Activated CD4-positive, alpha-beta T cell treated with anti-CD3 and anti-CD28 coated beads for 24 hours (primary cell): ENCODE data around the gene IDH3G.
"Not testable (repeated sequence)": the region's sequence is repeated elsewhere in the genome, so short reads cannot be mapped to it uniquely, and the experiment has no call there.

Experiments
- DNase-seq, 2 donors: peaks; one replicate each; pipeline ENCODE4 v3.0.0-alpha.2; 2020; ENCODE audit warnings: low read depth in 2 of 2

Gene IDH3G

GRCh38 chrX:153794018-153794896 is at the start of gene IDH3G, which contains the start of gene SSR4:
Gene IDH3G (minus strand): TSS chrX:153794375. CDS start chrX:153794326, 49 bp downstream.
Gene SSR4 (plus strand): TSS chrX:153794668. CDS start chrX:153794688, 20 bp downstream.
- peak; percentile 84 to 87 for DNase-seq

DNA sequence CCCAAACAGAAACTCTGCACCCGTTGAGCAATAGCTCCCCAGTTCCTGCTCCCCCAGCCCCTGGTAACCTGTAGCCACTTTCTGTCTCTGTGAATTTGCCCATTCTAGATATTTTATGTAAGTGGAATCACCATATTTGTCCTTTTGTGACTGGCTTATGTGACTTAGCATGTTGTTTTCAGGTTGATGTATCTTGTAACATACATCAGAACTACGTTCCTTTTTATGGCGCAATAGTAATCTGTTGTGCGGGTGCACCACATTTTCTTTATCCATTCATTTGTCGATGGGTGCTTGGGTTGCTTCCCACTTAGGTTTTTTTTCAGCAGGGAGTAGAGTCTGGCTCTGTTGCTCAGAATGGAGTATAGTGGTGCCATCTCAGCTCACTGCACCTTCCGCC is 42.7 kb upstream of the IDH3G start:
- DNase-seq = no peak

- DNase-seq = no peak
Observed at GRCh38 chrX:153832728-153833127, 38.6 kb upstream of the IDH3G start.

DNA sequence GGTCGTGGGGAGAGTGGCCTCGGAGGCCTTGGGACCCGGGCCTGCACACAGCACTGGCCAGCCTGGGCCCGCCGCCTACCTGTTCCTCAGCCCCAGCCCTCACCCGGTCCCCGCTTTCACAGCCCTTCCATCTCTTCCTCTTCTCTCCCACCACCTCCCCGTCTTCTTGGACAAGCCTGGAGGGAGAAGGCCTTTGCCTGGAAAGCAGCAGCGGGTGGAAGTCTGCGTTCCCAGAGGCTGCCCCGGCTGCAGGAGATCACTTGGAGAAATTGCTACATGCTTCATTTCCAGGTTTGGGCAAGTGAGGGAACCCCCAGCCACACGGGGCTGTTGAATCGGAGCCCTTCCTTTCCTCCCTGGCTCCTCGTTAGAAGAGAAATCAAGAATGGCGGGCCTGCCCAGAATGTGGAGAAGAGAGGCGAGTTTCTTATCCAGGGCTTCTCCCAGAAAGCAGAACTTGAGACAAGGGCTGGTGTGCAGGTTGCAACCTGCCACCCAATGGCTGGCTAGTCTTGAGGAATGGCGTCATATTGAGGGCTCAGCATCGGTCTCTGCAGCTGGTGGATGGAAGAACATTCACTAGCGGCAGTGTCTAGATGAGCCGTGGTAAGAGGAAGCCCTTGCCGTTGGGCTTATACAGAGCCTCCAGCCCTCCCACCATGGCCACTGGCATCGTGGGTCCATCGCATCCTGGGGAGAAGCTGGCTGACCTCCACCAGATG is 37.4 kb upstream of the IDH3G start:
- no peak for DNase-seq

- no peak for DNase-seq
Observed at GRCh38 chrX:153830640-153831428, 36.7 kb upstream of the IDH3G start.

DNA sequence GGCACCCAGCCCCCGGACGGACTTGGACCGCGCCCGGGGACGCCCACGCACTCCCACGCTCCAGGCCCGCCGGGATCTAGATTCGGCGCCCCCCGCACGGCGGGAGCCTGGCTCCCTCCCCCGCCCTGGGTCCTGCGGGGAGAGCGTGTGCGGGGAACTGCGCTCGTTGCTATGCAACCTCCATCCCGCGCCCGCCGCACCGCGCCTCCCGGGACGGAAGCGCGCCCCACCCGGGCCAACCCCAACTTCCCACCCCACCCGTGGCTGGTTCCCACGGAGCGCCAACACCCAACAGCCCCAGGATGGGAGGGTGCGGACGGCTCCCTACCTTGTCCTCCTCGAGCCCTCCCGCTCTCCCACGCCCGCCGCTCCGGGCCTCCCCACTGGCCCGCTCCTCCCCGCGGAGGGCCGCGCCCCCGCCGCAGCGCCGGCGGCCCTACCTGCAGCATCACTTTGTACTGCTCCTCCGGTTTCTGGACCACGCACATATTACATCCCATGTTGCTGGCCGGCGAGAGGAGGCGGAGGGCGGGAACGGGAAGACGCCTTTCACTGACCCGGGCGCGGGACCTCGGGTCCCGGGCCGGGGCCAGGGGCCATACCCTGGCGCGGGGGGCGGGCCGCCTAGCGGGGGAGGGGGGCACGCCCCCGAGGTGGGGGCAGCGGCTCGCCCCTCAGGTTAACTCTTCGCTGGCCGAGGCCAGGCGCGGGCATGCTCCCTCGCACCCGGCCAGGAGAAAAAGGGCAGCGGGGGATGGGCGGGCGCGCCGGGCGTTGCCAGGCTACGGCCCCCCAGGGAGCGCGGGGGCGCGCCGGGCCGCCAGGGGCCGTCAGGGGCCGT is 35.8 kb upstream of the IDH3G start, which contains the start of gene PDZD4:
PDZD4 (minus strand) TSS at position 746 of the 841 bp plus-strand sequence; CDS start at position 500, 246 bp downstream.
- DNase-seq = no peak

DNA sequence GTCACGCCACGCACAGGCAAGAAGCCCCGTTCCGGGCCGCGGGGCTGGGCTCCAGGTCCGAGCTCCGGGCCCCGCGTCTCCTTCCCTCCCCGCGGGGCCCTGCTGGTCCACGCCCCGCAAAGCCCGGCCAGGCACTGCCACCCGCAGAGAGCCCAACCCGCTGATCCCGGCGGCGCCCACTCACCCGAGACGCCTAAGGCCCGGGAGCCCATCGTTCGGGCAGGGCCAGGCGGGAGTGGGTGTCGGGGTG is 35.3 kb upstream of the IDH3G start:
- DNase-seq = no peak

- DNase-seq = no peak
Observed at GRCh38 chrX:153828723-153829548, 34.8 kb upstream of the IDH3G start.

DNA sequence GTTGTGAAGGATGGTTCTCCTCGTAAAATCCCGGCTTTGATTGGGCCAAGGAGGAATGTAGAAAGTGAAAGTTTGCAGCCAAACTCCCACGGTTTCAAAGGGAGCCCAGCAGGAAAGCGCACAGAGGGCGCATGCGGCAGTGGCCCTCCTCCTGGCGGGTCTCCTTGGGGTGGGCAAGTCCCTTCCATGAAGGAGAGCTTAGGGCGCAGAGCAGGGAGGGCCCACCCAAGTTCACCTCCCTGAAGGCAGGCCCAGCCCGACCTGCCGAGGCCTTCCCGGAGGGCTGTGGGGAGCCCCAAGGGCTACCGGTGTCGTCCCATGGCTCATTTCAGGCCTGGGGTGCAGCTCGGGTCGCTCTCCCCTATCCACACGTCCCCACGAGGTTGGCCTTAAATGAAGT is 34.1 kb upstream of the IDH3G start:
- no peak for DNase-seq

GRCh38 chrX:153827903-153828302 is 33.7 kb upstream of the IDH3G start:
- no peak for DNase-seq

DNA sequence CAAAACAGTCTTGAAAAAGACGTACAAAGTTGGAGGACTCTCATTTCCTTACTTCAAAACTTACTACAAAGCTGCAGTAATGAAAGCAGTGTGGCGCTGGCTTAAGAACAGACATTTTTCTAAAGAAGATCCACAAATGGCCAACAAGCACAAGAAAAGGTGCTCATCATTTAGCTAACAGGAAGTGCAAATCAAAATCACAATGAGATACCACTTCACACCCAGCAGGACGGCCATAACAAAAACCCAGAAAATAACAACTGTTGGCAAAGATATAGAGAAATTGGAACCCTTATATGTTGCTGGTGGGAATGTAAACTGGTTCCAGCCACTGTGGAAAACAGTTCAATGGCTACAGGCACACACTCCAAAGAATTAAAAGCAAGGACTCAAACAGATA is 32.8 kb upstream of the IDH3G start:
- no peak for DNase-seq

DNA sequence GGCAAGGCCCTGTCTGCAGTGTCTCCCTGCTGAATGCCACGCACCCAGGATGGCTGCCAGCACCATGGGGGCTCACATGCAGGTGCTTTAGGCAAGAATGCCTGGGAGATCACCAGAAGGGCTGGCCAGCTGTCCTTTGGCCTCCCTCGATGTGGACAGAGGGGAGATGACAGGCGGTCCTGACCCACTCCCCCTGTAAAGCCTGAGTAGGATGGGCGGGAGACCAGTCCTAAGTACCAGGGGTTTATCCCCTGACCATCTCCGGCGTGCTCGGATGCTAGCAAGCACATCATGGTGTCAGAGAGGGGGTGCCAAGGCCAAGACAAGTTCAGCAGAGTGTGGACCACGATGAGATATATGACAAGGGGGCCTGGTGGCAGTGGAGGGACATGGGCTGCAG is 30.9 kb upstream of the IDH3G start:
- DNase-seq = no peak

DNA sequence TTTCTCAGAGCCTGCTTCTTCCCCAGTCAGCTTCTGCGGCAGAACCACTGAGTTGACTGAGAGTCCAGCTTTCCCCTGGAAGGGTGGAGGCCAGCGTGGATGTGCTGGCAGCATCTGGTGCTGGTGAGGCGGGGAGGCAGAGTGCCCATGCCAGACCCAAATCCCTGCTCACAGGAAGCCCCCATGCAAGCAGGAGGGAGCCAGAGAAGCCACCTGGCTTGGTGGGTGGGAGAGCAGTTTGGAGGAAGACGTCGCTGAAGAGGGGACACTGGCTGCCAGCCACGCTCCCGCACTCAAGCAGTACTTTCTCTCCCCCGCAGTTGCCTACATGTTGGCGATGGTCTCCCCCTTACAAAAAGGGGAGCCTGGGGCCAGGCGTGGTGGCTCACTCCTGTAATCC is 30.2 kb upstream of the IDH3G start:
- no peak for DNase-seq

GRCh38 chrX:153821066-153821465 is 26.9 kb upstream of the IDH3G start:
- DNase-seq = no peak

DNA sequence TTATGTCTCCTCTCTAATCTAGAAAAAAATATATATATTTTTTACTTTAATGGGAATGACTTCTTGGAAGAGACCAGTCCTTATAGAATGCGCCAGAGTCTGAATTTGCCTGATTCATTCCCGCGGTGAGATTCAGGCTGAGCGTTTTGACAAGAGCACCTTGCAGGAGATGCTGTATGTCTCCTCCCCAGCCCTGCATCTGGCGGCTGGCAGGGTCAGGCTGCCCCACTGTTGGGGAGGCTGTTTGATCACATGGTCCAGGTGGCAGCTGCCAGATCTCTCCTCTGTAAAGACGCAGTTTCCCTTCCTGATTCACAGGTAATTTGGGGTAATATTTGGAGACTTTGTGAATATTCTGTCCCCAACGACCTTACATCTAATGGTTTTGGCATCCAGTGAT is 26.4 kb upstream of the IDH3G start:
- no peak for DNase-seq

GRCh38 chrX:153819384-153820040 is 25.3 kb upstream of the IDH3G start:
- no peak for DNase-seq

GRCh38 chrX:153818571-153819383 is 24.6 kb upstream of the IDH3G start:
- DNase-seq = peak; percentile 21 to 34

DNA sequence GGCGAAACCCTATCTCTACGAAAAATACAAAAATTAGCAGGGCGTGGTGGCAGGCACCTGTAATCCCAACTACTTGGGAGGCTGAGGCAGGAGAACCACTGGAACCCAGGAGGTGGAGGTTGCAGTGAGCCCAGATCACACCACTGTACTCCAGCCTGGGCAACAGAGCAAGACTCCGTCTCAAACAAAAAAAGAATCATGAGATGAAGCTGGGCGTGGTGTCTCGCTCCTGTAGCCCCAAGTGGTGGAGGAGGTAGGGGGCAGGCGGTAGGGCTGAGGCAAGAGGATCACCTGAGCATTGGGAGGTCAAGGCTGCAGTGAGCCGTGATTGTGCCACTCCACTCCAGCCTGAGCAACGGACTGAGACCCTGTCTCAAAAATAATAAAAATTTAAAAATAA is 23.9 kb upstream of the IDH3G start:
- DNase-seq = not testable (repeated sequence)
